GM04503 (cell line): ENCODE data around the gene RAB3C.

Experiments
- DNase-seq: peaks from one replicate; pipeline ENCODE4 v3.0.0-alpha.2; 2012; ENCODE audit warnings: low read depth

The RAB3C gene

DNA sequence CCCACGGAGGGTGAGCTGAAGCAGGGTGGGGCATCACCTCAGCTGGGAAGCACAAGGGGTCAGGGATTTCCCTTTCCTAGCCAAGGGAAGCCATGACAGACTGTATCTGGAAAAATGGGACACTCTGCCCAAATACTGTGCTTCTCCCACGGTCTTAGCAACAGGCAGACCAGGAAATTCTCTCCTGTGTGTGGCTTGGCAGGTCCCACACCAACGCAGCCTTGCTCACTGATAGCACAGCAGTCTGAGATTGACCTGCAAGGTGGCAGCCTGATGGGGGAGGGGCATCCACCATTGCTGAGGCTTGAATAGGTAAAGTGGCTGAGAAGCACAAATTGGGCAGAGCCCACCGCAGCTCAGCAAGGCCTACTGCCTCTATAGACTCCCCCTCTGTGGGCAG is 23.2 kb downstream of the RAB3C start:
- DNase-seq: no peak

DNA sequence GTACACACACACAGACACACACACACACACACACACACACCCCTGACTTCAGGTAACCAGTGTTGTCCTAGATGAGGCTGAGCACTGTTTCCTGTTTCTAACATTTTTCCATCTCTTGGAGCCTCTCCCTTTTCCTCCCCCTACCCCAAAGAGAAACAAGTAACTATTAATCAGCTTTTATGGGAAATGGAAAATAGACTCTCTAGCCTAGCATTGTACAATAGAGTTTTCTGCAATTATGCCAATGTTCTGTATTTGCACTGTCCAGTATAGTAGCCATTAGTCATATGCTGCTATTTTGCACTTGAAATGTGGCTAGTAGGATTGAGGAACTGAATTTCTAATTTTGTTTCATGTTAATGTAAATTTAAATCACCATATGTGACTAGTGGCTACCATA is 33.1 kb downstream of the RAB3C start:
- DNase-seq: no peak

DNA sequence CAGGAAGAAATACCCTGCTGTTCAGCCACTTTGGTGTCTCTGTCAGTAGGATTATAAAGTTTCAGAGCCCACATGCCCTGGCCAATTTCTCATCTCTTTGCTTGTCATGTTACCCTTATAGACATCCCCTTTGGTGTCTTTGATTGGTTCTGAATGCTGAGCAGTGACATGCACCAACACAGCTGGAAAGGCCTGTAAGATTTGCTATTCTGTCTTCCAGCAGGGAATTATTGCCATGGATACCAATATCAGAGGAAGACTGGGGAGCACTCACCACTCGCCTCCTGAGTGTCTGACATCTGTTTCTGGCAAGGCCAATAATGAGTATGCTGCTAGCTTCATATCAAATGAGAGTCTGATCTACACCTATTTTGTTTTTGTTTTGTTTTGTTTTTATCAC is 34.4 kb downstream of the RAB3C start:
- DNase-seq: no peak

DNA sequence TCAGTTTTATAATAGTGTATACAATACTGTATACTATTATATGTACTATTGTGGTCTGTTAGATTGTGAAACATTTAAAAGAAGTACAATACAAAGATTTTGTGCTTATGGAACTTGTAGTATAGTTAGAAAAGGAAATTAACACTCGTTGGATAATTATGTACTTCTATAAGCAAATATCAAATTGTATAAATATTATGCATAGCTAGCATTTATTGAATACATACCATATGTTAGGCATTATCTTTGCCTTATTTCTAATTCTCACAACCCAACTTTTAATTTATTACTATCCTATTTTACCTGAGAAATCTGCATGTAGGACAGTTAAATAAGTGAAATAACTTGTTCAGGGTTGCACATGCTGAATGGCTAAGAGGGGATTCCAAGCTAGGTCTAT is 37.5 kb downstream of the RAB3C start:
- DNase-seq: no peak

DNA sequence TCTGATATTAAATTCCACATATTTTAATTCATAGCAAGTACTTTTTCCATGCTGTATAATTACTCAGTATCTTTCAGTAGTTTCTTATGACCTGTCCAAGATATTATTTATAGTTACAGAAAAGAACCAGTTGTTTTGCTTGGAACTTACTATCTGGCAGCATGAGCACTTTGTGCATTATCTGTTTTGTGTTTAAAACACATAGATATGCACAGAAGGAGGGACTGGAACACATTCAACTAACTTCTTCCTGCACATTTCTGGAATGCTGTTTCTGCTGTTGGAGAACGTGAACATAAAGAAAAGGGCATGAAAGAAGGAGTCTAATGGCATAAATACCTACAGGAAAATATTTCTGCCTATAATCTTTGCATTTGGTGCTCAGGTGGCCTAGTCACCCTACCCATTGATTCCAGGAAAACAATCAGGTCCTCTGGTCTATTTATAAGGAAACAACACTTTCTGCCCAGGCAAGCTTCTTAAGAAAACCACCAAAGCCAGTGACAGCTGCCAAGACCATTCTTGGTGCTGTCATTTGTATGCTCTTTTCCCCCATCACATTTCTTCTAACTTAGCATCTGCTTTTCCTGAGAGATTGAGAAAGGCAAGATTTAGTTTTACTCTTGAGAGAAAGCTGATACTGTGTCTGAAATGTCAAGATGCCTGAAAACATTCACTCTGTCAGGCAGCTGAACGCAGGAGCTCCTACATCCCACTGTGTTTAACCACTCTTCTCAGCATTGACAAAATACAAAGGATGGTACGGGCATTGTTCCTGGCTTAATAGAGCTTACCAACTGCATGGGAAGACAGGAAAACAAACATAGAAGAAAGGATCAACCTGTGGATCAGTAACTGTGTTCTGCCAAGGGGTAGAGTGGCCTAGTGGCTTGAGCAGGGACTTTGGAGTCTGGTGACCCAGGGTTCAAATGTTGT is 40.3 kb downstream of the RAB3C start:
- DNase-seq: no peak

DNA sequence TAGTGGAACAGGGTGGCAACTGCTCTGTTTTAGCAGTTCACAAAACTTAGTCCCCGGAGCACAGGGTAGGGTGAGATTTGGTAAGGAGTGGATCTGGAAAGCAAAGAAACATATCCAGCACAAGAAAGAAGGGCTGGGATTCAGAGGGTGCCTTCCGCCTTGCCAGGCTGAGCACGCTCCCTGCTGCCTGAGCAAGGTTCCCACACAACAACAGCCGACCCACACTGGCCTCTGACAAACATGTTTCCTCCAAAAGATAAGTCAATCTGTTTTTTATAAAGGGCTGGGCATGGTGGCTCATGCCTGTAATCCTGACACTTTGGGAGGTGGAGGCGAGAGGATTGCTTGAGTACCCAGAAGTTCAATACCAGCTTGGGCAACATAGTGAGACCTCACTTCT is 45.8 kb downstream of the RAB3C start:
- DNase-seq: no peak

DNA sequence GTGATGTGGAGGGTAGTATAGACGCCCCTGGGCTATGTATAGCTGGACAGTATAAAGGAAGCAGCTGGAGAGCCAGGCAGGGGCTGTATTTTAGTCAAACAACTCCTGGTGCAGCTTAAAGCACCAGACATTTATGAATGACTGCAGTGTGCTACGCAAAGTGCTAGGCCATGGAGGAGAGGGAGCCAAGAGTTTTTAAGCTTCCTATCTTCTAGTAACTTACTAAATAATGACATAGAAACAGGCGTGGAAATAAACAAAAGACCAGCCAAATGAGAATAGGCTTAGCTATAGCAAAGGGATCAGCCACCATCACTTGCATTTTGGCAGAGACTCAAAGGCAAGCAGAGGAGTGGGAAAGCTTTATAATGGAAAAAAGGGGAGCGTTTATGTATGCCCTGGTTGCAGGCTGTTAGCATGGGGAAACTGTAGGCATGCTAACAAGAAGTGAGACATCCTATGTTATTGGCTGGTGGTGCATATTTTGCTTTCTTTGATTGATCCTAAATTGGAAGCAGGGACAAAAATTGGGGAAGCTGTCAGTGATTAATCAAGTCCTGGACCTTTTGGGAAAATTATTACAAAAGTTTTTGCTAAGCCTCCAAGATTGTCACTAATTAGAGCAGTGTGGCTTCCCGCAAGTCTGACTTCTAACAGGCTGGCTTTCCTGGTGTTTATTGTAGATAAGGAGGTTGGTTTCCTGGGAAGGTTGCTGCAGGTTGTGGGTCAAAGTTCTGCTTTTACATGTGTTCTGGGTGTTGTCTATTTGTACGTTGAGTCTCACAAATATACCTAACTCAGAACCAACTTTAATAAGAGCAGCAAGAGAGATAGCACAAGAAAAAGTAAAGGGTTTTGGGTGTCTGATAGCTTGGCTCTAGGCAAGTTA is 46.6 kb downstream of the RAB3C start:
- no peak for DNase-seq

DNA sequence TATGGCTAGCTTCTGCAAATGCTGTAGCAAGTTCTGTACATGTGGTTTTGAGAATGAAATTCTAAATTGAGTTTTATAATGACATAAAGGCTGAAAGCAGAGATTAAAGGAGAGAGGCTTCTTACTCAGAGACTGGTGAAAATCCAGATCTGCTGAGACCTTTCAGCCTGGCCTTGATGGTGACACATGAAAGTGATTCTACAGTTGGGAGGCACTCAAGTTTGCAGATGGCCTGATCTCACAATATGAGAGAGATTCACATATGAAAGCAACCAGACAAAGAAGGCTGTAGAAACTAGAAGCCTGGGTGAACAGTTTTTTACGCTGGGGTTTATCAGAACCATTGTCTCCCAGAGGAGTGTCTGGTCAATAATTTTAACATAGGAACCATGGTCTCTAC is 49.0 kb downstream of the RAB3C start:
- DNase-seq: no peak

DNA sequence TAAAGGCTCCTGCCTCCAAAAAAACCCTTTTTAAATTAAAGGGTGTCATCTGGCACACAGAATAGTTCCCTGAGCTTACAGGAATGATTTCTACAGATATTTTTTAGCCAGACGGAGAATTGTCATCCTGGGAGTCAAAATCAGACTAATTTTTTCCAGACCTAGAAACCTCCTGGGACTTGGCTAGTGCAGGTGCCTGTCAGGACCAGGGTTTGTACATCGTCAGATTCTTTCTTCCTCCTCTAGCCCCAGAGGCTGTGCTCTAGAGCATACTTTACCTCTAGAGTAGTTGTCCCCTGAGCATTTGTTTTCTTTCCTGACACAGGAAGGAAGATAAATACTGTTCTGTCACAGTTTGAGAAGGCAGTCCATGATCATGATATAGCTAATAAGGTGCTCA is 52.5 kb downstream of the RAB3C start:
- no peak for DNase-seq

DNA sequence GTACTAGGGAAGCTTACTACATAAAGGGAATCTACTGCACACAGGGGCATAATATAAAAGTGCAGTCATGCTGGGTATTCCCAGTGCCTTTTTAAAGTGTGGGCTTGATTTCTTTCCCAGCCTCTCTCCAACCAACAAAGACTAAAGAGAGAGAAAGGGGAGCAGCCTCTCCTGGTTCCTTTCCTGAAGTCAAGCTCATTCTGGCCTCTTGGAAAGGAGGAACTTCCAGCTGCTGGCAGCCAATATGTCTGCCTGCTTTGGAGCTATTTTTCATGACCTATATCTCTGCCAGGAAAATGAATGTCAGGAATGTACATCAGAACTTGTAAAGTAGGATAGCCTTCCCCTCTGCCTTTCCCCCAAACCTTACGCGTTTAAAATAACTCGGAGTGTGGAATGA is 57.1 kb downstream of the RAB3C start:
- DNase-seq: no peak

DNA sequence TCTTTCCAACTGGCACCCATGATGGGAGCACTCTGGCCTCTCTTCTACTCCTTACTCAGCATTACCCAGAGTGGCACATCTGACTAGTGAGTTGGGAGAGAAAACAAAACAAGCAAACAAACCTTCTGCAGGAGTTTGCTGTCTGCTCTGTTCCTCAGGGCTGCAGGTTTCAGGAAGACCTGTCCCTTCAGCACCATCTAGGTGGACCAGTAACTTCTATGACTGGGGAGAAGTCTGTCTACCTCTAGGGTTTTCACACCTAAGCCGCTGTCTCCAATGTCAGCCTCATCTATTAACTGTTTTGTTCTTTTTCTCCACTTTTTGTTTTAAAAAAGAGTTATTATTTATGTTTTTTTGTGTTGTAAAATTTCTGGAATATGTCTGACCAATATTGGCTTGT is 58.7 kb downstream of the RAB3C start:
- DNase-seq: no peak

DNA sequence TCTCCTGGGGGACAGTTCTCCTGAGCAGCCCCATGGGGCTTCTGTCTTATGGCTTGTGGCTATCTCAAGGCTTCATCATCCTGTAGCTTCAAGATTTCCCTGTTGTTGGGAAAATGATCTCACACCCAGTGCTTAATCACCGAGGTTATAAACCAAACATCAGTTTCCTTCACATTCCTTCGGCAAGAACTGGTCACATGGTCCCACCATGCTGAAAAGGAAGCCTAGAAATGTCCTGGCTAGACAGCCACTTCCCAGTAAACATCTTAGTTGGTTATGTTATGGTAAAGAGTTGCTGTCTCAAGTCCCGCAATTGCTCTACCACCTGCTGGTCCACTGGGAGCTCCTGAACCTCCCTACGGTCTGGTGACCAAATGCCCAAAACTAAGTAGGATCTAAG is 66.0 kb downstream of the RAB3C start:
- no peak for DNase-seq

DNA sequence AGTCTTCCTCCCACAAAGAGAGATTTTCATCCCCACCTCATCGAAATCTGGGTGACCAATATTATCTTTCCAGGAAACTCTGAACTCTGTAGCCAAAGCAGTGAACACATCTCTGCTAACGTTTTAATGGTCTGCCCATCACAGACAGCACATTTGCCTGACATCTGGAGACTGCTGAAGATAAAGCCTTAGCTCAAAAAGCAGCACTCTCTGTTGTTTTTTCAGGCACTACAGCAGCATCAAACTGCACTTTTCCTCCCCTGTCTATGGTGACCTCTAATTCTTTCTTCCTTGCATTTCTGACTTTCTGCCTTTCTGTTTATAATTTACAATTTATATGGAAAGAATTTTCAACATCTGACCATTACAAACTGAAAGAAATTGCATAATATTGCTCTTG is 66.8 kb downstream of the RAB3C start:
- DNase-seq: no peak

DNA sequence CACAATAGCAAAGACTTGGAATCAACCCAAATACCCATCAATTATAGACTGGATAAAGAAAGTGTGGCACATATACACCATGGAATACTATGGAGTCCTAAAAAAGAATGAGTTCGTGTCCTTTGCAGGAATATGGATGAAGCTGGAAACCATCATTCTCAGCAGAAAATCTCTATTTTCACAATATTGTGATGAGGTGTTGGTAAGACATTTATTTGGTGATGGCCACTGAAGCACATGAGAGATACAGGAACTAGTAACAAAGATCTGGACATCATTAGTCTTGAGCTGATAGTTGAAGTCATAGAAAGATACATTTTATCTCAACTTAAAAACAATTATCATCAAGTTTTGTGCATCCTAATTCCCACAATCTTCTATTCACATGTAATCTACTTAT is 70.6 kb downstream of the RAB3C start:
- no peak for DNase-seq

DNA sequence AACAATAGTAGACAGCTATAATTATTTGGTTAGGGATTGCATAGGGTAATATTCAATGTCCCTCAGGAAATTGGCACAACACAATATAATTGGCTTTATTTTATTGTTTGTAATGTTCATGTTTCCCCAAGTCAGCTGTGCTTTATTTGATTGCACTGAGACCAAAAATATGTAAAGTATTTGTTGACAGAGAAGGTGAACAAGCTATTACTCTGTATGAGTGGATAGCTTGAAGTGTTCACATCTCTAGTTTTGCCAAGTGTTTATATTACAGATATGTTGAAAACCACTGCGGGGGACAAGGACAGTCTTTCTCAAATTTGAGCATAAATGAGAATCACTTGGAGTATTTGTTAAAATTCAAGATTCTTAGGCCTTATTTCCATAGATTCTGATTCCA is 83.3 kb downstream of the RAB3C start:
- no peak for DNase-seq

DNA sequence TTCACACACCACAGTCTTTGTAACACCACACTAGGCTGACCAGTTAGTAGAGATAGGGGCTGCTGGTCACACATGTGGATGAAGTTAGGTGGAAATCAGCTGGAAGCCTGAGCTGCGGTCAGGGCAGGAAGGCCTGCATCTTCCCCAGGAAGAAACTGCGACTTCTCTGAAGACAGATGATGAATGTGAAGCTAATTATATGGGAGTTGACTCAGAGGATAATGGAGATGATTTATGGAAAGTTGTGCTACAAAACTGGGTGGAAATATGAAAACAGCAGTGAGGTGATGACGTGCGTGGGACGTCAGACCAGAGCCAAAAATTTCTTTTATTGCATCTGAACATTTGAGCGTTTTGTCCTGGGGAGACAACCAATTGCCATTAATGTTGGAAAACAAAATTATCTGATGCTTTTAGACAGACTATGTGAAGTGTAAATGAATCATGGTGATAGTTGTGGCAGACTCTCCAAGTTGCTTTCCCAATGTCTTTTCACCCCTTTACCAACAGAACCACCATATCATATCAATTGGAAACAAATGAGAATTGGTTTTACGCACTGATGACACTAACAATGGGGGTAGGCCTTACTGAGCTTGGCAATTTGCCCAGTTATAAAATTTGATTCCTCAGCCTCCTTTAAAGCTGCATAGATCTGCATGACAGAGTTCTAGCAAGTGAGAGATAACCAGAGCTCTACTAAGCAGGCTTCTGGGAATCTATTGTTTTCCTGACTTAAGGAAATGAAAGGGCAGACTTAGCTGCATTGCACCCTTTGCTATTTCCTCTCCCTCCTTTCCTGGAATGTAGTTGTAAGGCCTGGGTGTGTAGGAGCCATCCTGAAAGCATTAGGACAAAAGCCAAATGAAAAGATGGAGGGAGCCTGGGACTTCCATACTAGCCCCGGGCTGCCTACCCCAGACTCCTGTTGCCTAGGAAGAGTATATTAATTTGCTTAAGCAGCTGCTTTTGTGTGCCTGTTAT is 84.0 kb downstream of the RAB3C start:
- DNase-seq: peak; percentile 5

DNA sequence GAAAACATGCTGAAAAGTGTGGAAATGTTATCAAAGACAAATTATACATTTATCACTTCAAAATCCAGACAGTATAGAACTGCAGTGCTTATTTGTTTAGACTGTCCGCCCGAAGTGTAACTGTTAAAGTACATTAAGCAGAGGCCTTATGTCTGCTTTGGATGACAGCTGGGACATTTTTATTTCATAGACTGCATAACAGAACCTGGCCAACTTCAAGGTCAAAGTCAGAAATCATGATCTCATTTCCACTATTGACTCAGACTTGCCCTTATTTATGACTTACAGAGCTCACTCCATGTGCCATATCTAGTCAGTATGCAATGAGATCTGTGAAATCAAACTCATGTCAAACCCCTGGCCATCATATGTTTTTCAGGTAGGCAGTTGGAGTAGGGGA is 87.7 kb downstream of the RAB3C start:
- DNase-seq: no peak

DNA sequence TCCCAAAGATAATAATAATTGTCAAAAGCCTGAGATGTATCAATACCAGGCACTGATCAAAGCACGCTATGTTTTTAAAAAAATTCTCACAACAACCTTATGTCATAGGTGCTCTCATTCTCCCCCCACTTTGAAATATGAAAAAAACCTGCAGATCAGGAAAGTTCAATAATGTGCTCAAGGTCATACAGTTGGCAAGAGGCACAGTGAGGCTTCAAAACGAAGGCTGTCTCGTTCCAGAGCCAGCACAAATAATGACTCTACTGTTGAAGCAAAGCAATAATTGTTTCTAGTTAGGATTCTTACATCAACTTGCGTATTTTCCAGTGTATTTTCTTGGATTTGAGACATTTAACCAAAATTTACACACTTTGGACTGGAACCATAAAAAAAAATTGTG is 88.3 kb downstream of the RAB3C start:
- DNase-seq: no peak

DNA sequence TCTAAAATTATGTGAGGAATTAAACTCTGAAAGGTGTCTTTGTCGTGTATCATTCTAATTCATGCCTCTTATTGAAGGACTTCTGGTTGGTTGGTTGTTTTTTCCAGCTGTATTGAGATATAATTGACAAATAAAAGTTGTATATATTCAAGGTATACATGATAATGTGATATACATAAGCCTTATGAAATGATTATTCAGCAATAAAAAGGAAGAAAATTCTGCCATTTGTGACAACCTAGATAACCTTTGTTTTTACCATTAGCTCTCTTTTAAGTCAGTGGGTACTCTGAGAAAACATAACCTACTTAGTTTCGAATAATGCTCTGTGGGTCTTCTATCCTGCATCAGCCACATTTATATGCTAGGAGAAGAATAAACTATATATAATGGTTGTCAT is 89.6 kb downstream of the RAB3C start:
- no peak for DNase-seq

DNA sequence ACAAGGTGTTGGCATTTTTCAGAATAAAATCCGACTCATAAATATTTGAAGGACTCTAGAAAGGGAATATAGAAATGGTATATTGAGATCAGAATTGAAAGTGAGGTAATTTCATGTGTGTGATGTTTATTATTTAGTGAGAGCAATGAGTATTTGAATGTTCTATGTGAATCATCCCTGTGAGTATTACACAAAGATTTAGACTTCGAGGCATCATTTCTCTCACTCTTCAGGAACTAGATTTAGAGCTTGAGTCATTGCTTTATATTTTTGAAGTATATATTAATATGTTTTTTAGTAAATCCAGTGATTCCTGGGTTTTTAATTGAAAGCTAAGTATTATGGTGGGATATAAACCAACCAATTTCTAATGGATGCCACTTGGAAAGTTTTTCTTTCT is 91.2 kb downstream of the RAB3C start:
- no peak for DNase-seq

DNA sequence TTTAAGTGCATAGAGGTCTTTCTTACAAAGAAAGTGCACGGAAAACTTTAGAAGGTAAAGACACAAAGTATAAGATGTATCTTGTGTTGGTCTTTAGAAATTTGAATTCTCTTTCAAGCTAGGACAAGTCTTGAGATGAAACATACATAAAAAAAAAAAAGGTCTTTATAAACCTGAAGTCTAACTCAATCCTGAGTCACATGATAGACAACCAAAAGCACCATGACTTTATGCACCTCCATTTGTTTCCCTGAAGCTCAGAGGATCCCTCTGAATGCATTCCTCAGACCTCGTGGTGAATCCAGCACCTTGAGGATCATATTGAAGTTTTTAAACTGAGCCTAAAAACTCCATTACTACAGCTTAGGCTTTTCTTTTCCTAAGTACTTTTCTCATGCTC is 91.8 kb downstream of the RAB3C start:
- no peak for DNase-seq

DNA sequence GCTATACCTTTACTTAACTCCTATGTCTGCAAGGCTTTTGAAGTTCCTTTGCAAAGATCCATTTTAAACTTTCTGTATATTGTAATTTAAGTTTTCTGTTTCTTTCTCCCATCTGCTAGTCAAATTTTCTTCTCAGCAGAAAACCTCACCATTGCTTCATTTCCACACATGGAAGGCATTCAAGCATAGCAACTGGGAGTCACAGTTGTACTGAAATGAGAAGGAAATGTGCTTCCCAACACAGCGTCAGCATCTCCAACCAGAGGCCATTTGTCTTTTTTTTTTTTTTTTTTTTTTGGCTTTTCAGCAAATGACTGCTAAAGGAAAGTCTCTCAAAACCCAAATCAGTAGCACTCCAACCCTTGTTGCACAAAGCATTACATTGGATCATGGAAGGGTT is 92.5 kb downstream of the RAB3C start:
- no peak for DNase-seq
